Stimulated activated CD8-positive, alpha-beta memory T cell treated with anti-CD3 and anti-CD28 coated beads, Interleukin-15, amount 100 ng/mL, for 1 hour (primary cell): ENCODE measurements around the gene AGGF1.
"Not testable (repeated sequence)": the region's sequence is repeated elsewhere in the genome, so short reads cannot be mapped to it uniquely, and the experiment has no call there.

Source experiments
- DNase-seq: peaks from one replicate; pipeline ENCODE4 v3.0.0-alpha.2; 2020; ENCODE audit warnings: low read depth

AGGF1 gene

GRCh38 chr5:77086689-77087483 lies 56.7 kb downstream of the AGGF1 start, which contains the start of gene ZBED3:
ZBED3 (minus strand) TSS chr5:77087285; CDS start chr5:77077878, 9,407 bp downstream.
- DNase-seq, result peak; percentile 19

DNA sequence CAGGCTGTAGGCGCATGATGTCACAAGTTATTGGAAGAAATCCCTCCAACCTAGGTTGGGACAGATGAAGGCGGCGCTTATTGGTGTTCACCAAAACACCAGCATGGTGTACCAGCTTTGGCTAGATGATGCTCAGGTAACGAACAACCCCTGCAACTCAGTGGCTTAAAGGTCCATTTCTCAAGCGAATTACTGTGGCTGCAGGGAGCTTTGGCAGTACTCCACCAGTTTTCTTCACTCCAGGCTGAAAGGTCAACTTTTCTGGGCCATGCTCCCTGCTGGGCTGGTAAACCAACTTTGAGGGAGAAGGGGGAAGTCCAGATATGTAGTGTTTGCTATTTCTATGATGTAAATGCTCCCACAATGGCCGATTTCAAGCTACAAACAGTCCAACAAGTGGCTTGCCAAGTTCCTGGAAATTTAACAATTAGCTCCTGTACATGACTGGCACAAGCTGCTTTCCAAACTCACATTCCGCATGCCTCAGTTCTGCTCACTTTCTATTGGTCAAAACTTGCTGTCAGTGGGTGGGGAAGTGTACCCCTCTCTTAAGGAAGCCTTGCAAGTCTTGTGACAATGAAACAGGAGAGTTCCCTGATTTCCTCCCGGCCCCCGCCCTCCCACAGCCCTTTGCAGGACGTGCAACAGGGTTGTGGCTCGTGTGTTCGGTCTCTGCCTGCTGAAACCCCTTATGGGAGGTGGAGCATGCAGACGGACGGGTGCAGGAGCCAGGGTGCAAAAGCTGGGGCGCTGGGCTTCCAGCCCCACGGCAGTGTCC lies 57.5 kb downstream of the AGGF1 start:
- DNase-seq, result no peak

- DNase-seq, result no peak
These were observed 65.0 kb downstream of the AGGF1 start for GRCh38 chr5:77095189-77095588.

- no peak for DNase-seq
These were observed 71.1 kb downstream of the AGGF1 start for GRCh38 chr5:77101298-77101697.

GRCh38 chr5:77102549-77102948 lies 72.3 kb downstream of the AGGF1 start:
- DNase-seq, result no peak

DNA sequence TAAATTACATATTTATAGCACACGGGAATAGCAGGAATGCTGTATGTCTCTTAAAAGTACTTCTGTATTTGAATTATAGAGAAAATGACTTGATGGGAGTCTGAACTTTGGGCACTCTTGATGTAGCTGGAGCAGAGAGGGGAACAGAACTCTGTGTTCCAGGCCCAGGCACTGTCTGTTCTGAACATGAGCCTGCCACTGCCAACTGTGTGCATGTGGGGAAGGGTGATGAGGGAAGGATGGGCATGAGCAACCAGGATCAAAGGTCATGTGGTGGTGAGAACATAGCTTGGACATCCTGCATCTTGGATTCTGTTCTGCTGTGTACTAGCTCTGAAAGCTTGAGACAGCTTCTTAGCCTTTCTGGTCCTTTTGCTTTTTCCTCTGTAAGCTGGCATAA lies 73.3 kb downstream of the AGGF1 start:
- DNase-seq, result no peak

DNA sequence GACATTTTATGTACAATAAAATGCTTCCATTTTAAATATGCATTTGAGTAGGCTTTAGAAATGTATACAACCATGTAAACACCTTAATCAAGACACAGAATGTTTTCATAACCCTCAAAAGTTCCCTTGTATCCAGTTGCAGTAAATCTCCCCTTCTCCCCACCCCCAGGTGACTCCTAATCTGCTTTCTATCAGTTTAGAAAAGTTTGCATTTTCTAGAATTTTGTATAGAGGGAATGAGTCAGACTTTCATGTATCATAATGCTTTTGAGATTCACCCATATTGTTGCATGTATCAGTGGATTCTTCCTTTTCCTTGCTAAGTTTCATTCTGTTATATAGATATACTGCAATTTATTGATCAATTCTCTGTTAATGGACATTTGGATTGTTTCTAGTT lies 74.6 kb downstream of the AGGF1 start:
- DNase-seq, result no peak

DNA sequence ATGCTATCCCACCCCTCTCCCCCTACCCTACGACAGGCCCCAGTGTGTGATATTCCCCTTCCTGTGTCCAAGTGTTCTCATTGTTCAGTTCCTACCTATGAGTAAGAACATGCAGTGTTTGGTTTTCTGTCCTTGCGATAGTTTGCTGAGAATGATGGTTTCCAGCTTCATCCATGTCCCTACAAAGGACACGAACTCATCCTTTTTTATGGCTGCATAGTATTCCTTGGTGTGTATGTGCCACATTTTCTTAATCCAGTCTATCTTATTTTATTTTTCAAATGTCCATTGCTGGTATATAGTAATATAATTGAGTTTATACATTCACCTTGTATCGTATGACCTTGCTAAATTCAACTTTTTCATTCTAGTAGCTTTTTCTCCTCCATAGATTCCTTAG lies 76.8 kb downstream of the AGGF1 start:
- not testable (repeated sequence) for DNase-seq
